GM18508 (cell line): ENCODE results near the gene ERCC5.
A peak's percentile ranks its signal among the peaks of the same experiment; 100 is the strongest.

Experiments
- ATAC-seq: cut with Tn5 transposase; IDR thresholded peaks from one replicate; pipeline ENCODE4 v1.9.1; 2021; ENCODE audit warnings: moderate number of reproducible peaks; ENCODE audit not compliant: insufficient read depth, unreplicated experiment

The ERCC5 gene

DNA sequence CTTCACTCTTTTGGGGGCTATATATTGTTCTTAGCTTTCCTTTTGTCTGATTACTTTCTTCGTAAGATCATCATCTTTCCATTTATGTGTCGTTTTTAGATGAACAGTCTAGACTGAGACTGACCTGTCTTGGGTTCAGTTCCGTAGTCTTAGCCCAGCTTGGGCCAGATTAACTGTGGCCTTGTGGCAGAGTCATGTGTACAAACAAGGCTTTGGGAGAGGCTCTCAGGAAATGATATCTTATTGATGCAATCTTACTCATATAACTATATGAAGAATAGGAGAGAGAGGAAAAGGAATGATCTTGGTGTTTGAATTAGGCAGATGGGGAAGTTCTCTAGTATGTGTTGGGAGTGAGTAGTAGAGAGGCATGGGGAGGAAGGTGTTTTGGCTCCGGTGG, 6.8 kb upstream of the ERCC5 start:
- ATAC-seq = no peak

DNA sequence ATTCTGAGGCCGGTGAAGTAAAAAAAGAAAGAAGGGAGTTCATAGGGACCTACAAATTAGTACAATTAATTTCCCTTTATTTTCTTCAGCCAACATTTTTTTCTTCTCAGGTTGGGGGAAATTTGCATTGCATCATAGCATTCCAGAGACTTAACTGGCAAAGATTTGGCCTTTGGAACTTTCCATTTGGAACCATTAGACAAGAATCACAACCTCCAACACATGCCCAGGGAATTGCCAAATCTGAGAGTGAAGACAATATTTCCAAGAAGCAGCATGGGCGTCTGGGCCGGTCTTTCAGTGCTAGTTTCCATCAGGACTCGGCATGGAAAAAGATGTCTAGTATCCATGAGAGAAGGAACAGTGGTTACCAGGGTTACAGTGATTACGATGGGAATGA, 6.4 kb upstream of the ERCC5 start:
- no peak for ATAC-seq

DNA sequence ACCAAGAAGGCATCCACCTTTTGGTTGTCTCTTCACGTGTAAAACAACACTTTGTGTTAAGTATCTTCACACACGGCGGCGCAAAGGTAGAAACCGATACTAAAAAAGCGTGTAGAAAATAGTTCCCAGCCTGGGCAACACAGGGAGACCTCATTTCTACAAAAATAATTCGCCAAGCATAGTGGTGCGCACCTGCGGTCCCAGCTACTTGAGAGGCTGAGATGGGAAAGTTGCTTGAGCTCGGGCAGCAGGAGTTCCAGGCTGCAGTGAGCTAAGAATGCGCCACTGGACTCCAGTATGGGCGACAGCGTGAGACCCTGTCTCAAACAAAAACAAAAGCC, 573 bp upstream of the ERCC5 start:
- ATAC-seq = peak; percentile 12

DNA sequence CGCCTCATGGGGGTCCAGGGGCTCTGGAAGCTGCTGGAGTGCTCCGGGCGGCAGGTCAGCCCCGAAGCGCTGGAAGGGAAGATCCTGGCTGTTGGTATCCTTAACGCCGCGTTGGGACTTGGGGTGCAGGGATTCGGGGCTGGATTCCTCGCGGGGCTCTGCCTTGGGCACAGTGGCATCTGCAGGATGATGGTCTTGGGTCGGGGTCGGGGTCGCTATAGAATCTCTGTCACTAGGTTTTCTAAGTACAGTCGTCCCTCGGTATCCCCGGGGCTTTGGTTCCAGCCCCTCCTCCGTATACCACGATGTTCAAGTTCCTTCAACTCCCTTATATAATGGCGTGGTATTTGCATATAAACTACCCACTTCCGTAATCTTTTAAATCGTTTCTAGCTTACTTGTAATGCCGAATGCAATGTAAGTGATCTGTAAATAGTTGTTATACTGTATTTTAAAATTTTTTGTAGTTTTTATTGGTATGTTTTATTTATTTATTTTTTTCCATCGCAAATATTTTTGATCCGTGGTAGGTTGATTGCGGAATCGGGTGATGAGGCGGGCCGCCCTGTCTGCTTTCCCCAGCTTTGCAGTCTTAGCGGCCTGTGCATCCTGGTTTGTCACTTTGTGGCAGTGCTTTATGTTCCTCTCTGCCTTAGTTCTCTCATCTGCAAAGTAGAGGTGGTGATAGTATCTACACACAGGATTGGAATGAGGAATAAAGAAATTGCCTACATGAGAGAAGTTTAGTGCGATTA, 606 bp downstream of the ERCC5 start:
- peak; percentile 30 for ATAC-seq

DNA sequence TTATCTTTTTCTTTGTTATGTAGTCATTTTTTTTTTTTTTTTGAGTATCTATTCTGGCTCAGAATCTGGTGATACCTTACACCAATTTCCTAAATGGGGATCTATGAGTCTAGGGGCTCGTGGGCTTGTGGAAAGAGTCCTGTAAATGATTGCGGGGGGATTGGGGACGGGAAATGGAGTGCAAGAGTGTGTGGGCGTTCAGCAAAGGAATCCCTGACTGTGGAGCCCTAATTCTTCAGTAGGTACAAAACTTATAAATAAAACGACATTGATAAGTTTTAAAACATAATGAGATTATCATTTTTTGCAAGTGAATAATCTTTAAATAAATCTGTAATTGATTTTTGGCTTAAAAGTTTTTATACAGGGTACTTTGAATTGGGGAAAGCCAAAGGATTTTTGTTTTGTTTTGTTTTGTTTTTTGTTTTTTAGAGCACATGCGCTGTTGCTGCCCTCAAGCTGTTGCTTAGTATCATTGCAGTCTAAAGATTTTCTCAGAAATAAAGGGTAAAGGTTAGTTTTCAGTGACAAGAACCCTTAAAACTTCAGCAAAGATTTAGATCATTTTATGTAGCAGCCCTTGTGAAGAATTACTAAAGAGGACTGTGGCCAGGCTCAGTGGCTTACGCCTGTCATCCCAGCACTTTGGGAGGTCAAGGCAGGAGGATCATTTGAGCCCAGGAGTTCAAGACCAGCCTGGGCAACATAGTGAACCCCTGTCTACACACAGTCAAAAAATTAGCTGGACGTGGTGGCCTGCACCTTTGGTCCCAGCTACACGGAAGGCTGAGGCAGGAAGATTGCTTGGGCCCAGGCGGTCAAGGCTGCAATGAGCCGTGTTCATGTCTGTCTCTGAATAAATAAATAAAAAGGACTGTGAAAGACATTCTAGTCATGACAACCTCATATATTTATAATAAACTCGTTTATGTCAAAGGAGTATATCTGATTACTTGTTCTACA, 1.7 kb downstream of the ERCC5 start:
- ATAC-seq = no peak

DNA sequence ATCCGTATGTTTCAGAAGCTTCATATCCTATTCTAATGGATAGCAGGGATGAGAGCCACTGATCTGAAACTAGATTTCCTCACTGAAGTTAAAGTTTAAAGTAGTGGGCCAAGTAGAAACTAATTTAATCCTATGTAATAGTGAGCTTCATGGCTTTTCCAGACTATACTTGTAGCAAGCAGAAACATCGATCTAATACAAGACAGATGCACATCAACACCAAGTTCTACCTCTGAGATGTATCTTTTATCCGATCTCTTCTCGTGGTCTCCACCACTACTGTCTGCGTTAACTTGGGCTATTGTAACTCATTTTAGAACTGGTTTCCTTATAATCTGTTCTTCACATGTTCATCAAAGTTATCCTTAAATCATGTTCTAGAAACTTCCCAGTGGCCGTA, 3.1 kb downstream of the ERCC5 start:
- ATAC-seq = no peak

DNA sequence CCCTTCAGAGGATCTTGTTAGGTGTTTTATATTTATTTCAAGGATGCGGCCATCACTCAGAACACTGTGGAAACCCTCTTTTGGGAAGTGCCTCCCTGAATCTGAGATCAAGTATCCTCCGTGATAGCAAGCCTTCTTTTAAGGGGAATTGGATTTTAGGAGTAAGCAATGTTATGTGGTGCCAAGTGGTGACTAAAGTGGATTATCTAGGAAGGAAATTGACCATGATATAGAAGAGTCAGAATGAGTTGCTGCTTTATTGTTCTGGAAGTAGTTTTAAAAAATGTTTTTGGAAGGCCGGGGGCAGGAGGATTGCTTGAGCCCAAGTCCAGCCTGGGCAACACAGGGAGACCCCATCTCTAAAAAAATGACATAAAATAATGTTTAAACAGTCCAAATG, 6.7 kb downstream of the ERCC5 start:
- no peak for ATAC-seq

DNA sequence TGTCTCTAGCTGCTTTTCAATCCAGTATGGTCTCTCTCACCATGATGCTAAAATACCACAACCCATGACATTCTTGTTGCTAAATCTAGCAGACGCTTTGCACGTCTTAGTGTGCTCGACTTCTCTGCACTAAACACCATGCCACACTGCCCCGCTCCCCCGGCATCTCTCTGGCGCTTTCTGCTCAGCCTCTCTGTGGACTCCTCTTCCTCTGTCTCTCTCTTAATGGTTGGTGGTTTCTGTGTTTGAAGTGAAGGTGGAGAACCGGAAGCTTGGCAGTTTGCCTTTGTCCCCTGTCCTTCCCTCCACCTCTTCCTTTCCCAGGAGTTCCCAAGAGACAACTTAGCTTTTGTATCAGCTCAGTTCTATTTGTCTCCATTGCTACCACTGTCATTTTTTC, 8.8 kb downstream of the ERCC5 start:
- ATAC-seq = no peak

DNA sequence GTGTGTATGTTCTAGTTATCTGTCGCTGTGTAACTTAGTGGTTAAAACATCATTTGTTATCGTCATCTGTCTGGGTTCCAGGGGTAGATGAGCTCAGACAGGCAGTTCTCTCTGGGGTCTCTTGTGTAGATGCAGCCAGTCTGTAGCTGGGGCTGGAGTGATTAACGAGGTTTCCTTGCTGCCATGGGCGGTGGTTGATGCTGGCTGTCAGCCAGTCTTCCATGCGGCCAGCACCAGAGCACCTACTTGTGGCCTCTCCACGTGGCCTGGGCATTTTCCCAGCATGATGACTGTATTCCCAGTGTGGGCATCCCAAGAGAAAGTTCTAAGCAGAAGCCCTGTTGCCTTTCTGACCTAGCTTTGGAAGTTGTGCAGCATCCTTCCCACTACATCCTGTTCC, 10.7 kb downstream of the ERCC5 start:
- no peak for ATAC-seq

DNA sequence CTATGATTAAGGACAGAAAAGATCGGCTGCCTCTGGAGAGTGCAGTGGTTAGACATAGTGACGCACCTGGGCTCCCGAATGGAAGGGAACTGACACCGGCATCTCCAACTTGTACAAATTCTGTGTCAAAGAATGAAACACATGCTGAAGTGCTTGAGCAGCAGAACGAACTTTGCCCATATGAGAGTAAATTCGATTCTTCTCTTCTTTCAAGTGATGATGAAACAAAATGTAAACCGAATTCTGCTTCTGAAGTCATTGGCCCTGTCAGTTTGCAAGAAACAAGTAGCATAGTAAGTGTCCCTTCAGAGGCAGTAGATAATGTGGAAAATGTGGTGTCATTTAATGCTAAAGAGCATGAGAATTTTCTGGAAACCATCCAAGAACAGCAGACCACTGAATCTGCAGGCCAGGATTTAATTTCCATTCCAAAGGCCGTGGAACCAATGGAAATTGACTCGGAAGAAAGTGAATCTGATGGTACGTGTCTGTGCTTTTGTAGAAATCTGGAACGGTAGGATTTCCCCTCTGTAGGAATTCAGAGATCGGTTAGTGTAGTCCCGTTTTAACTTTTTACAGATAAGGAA, 16.9 kb downstream of the ERCC5 start:
- ATAC-seq = no peak

DNA sequence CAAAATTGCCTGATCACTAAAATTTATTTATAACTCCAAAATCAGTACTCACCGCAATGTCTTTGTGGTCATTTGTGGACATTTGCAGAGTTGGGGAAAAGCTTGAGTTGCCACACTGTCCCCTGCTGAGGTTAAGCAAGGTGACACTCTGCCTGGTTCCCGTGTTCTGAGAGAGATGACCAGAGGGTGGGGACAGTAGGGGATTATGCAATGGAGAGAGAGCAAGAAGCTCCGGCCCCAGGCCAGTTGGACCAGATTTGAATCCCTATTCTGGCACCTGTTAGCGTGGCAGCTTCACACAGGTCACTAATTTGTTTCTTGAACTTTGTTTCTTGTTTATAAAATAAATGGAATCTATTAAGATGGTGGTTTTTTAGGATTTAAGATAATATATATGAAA, 17.8 kb downstream of the ERCC5 start:
- ATAC-seq = no peak

DNA sequence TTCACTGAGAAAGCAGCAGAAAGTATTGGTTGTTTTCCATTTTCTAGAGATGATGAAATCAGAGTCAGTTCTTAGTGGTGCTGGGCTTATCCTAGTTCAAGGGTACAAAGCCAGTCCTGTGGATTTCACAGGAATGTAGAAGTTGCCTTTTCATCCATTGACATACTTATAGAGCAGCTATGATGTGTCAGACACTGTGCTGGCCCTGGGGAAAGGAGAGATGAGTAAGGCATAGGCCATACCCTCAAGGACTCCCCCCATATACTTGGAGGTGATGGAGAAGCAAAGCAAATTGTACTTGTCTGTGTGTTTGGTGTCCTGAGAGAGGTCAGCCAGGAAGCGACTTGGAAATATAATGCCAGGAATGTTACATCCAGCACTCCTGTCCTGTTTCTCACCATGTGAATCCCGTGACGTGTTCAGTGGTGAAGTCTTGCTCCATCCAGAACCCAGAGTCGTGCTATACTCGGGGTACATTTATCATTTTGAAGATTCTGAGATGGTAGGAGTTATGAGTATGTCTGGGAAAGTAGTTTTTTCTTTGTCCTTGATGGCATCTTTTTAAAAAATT, 22.6 kb downstream of the ERCC5 start:
- ATAC-seq = no peak

DNA sequence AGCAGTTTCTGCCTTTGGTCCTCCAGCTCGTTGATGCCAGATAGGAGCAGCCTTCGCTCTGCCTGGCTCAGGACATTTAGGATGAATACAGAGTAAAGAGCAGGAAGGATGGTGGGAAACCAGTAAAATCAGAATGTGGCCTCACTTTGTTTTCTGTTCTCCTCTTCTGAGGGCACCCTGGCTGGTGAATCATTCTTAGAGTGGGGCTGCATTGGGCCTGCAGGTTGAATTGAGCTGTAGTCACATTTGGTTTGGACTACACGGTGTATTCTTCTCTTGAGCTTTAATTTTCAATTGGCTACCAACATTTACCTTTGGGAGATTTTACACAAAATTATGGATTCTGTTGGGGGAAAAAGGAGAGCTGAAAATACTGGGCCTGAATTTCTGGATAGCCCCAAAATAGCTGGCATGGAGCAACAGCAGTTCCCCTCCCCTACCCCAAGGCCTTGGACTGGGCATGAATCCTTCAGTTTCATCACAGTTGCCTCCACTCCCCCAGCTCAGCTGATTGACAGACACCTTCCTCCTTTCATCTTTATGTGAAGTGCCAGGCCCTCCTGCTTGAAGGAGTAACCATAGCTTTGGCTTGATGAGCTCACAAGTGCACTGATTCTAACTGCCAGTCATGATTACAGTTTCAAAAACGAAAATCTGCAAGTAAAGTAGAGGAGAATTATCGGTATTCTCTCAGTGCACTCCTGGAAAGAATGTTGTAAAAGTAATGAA, 24.3 kb downstream of the ERCC5 start:
- ATAC-seq = peak; percentile 13

DNA sequence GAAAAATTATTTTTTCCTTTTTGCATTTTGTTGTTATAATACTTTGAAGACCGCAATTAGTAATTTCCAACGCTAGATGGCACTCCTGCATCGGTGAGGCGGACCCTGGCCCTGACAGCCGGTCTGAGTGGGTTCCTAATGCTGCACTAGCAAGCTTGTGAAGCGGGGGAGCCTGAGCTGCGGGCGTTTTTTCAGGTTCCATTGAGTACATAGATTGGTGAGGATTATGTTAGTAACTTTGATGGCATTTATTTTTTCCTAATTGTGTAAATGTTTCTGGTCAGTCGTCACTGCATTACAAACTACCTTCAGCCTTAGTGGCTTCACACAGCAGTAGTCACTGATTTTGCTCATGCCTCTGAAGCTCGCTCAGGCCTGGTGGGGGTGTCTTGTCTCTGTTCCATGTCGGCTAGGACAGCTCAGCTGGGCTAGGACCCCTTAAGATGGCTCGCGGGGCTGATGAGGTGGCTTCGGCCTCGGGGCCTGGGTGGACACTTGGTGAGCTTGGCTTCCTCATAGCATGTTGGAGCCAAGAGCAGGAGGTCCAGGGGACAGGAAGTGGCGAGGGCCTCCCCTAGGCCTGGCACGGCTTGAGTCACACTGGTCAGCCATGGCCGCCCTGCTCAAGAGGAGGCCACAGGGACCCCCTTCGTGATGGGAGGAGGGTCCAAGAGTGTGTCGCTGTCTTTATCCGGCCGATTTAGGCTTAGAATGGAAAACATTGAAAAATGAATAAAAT, 25.0 kb downstream of the ERCC5 start:
- peak; percentile 55 for ATAC-seq

DNA sequence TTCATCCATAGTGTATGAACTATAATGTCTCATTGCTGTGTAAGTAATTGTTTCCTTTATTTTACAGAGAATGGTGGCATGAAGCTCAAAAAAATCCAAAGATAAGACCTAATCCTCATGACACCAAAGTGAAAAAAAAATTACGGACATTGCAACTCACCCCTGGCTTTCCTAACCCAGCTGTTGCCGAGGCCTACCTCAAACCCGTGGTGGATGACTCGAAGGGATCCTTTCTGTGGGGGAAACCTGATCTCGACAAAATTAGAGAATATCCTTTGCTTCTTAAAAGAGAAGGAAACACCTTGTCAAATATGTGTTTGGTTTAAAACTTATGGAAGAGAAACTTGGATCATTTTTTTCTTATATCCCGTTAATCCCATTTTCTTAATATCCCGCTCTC, 26.3 kb downstream of the ERCC5 start:
- no peak for ATAC-seq

DNA sequence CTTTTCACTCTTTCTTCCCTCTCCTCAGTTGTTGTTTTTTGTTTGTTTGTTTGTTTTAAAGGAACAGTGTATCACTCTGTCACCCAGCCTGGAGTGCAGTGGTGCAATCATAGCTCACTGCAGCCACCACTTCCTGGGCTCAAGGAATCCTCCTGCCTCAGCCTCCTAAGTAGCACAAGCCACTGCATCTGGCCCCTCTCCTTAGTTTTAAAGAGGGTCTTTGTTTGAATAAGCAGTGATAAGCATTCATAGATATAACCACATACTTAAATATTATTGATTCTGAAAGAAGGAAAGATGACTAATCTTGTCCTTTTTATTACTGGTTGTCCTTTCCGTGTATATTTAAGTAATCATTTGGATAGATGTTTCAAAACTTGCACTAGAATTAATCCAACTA, 26.7 kb downstream of the ERCC5 start:
- ATAC-seq = no peak

DNA sequence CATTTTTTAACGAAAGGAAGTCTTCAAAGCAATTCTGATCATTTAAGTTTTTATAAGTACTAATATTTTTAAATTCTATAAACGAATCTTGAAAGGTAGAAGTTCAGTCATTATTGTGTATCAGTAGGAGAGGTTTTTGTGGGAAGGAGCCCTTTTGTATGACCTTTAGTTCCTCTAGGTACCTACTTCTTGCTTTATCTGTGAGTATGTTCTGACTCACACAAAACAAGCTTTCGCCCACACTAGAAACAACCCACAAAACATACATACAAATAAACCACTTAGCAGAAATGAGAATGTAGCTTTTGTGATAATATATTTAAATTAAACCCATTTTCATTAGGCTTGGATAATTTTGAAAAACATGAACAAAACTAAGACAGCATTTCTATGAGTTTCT, 27.8 kb downstream of the ERCC5 start:
- ATAC-seq = no peak

DNA sequence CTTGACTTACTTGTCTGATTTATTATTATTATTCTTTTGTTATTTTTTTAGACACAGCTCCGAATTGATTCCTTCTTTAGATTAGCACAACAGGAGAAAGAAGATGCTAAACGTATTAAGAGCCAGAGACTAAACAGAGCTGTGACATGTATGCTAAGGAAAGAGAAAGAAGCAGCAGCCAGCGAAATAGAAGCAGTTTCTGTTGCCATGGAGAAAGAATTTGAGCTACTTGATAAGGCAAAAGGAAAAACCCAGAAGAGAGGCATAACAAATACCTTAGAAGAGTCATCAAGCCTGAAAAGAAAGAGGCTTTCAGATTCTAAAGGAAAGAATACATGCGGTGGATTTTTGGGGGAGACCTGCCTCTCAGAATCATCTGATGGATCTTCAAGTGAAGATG, 29.4 kb downstream of the ERCC5 start:
- ATAC-seq = no peak

DNA sequence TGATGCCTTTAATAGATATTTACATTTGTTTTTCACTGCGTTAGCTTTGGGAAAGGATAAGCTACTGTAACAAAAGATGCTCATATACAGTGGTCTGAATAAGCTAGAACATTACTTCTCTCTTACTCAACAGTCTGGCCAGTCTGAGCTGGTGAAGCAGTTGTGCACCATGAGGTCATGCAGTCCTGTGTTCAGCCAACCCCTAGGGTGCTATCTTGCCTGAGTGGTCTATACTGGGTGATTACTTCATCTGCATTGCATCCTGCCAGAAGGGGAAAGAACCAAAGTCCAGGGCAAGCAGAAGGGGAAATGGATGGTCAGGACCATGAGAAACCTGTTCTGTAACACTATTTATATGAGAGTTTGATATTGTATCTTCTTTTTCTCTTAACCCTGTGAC, 31.5 kb downstream of the ERCC5 start:
- ATAC-seq = no peak

DNA sequence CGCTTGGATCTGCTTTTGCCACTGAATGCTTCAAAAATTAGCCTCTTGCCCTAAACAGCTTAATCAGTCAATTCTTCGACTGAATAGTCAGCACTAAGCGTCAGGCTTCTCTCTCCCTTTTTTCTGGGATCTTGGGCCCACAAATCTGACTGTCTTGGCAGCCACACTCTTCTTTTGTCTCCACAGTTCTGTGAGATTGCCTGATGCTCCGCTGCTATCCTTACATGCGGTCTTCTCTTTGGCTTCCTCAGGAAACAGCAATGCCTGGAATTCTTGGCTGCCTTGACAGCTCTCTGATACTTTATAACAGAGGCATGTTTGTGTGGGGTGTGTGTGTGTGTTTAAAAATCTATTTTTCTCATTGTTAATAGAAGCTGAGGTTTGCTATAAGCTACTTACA, 32.6 kb downstream of the ERCC5 start:
- no peak for ATAC-seq
